ENCODE results near the gene LCE1F. TPM values are rescaled to one million over a fixed set of nuclear protein-coding genes. Genes with fewer than 3 reads are reported as not detected.

LCE1F gene
- total RNA-seq, 1 experiment from 2014 or later: not detected

DNA sequence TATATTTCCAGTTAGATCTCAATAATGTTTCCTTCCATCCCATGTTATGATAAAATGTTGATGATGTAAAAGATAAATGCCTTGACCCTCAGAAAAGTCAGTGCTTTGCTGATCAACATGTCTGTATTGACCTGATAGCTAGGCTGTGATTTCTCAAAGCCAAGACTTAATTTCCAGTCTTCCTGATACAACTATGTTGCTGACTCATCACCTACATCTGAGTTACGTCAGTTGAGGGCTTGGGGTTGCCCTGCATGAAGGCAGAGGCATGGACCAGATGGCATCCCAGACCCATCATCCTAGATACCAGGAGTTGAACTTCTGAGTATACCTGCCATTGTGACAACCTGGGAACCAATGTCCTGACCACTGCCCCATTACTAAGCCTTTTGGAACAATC is 26.4 kb downstream of the LCE1F start:
- H4K20me1 ChIP-seq (ENCODE audit: control insufficient read depth, insufficient read depth, insufficient read length): no peaks in the 10 kb centered on the region
- H2BK5ac ChIP-seq (ENCODE audit: insufficient read length, low read length): no peak overlapping the region
- H3K27me3 ChIP-seq (ENCODE audit: insufficient read depth, low read length): no peaks in the 10 kb centered on the region; the same call in 1 of the 2 replicates
- peaks cover 86 to 90% of the 10 kb centered on the region in 2 experiments for H3K9me3 Mint-ChIP-seq
- no peak overlapping the region for H3K9ac ChIP-seq (ENCODE audit: extremely low read depth, insufficient read length, low read length)
- no peak overlapping the region for H4K5ac ChIP-seq (ENCODE audit: insufficient read length, low read depth, low read length)
- H2AFZ ChIP-seq (ENCODE audit: low read length): no peak overlapping the region
- H3K4ac ChIP-seq (ENCODE audit: low read depth, low read length): no peak overlapping the region
- no peak overlapping the region for H3K27ac Mint-ChIP-seq
- no peaks in the 10 kb centered on the region for H3K79me2 ChIP-seq (ENCODE audit: insufficient read depth, low read length)
- H3T11ph ChIP-seq (ENCODE audit: low read length): no peak overlapping the region
- H3K23ac ChIP-seq (ENCODE audit: insufficient read length, low read depth, low read length): no peak overlapping the region
- no peaks in the 10 kb centered on the region for H3K23me2 ChIP-seq (ENCODE audit: insufficient read length, low read depth, low read length, poor library complexity, severe bottlenecking)
- TF ChIP-seq CTCF (conservative IDR thresholded peaks at IDR 0.05): no peak
- H3K36me3 Mint-ChIP-seq (ENCODE audit: insufficient read depth in 1 of 3, low read depth in 3 of 3): peaks cover 9 to 24% (median 11%) of the 10 kb centered on the region in 3 experiments
- H4K8ac ChIP-seq (replicated peaks; ENCODE audit: insufficient read length, low read depth, low read length): no peak overlapping the region
- no peak overlapping the region for H3K56ac ChIP-seq (ENCODE audit: insufficient read length, low read depth, low read length)
- H2BK120ac ChIP-seq (ENCODE audit: low read depth, low read length, poor library complexity, severe bottlenecking): no peak overlapping the region
- H2BK15ac ChIP-seq (ENCODE audit: low read depth, low read length): no peak overlapping the region
- no peak overlapping the region for H3K4me3 Mint-ChIP-seq
- H3K4me1 ChIP-seq (ENCODE audit: insufficient read depth, low read length): no peaks in the 10 kb centered on the region
- H3K27me3 Mint-ChIP-seq (ENCODE audit: low read depth): no peaks in the 10 kb centered on the region; the same call in 1 of the 2 replicates
- H3K18ac ChIP-seq (ENCODE audit: insufficient read length, low read depth, low read length): no peak overlapping the region
- no peak overlapping the region for H3K4me2 ChIP-seq (ENCODE audit: insufficient read depth, insufficient read length, low read length)
- H3K27ac ChIP-seq (ENCODE audit: insufficient read length, low read depth, low read length): no peak overlapping the region
- peaks cover 65% of the 10 kb centered on the region for H3K9me3 ChIP-seq (ENCODE audit: control insufficient read depth, low read depth, low read length)
- H2BK12ac ChIP-seq (ENCODE audit: insufficient read length, low read depth, low read length): no peak overlapping the region
- no CpG with 5 or more reads among the region's 1 CpG for WGBS (ENCODE audit: extremely low coverage, insufficient read length, low lambda C conversion rate)
- H2AK5ac ChIP-seq (ENCODE audit: insufficient read length, low read length): no peak overlapping the region
- H3K4me1 Mint-ChIP-seq: no peaks in the 10 kb centered on the region
- no peak overlapping the region for H4K91ac ChIP-seq (ENCODE audit: insufficient read length, low read depth, low read length)
- no peak overlapping the region for H3K14ac ChIP-seq (ENCODE audit: insufficient read depth, low read length)
- no peaks in the 10 kb centered on the region for H3K79me1 ChIP-seq (ENCODE audit: insufficient read depth, low read depth, low read length, poor library complexity, severe bottlenecking)
- H2BK20ac ChIP-seq (ENCODE audit: low read depth, low read length, poor library complexity, severe bottlenecking): no peak overlapping the region
- no peak for DNase-seq
